Measurements from ENCODE around the gene ZFAND3. TPM values are rescaled to one million over a fixed set of nuclear protein-coding genes. Genes with fewer than 3 reads are reported as not detected.

Gene ZFAND3
- total and polyA plus RNA-seq, 2 experiments from 2014 or later, result 16.9 to 28.2 TPM

DNA sequence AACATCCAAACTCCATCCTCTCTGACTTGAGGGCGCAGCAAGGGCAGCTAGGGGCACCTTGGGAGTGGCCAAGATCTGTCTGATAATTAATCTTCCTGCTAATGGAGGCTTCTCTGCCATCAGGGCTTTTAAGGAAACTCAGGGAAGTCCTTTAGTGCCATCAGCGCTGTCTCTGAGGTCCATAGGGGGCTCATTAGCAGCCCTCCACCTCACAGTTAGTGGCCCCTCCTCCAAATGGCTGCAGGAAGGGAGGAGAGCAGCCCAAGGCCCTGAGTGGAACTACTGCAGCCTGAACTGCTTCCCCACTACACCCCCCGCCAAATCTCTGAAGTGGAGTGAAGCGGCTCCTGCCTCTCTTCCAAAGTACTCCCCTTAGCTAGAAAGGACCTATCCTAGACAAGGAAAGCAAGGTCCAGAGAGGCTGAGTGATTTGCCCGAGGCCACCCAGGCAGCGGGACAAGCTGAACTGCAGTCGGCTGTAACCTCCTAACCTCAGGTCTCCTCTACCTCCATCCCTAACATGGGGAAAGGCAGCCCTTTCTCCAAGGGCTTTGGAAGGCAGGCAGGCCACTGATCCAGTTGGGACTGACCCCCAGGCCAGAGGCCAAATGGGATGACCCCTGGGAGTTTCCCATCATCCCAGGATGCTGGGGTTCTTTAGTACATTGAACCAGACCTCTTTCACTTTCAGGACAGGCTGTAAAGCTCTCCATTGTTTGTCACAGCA is 39.5 kb upstream of the ZFAND3 start:
- Histone ChIP-seq H4K20me1 (replicated peaks; ENCODE audit: insufficient read depth) (no peaks in the 10 kb centered on the region), H3F3A (replicated peaks; ENCODE audit: low read depth) (0 out of 2 replicates have a peak, but pooled peaks cover 7% of the 10 kb centered on the region), H3K9me2 (ENCODE audit: insufficient read depth) (no peaks in the 10 kb centered on the region), H3K4me2 (peak overlapping the region; percentile 64), H3K4me1 (ENCODE audit: insufficient read depth) (peaks cover 60% of the 10 kb centered on the region), H3K27ac (ENCODE audit: low read depth) (no peak overlapping the region), H3K27me3 (ENCODE audit: insufficient read depth) (peaks cover 51% of the 10 kb centered on the region), H3K79me2 (replicated peaks; ENCODE audit: insufficient read depth) (no peaks in the 10 kb centered on the region), H3K4me3 (no peak overlapping the region), H2AFZ (peak overlapping the region; percentile 76; the same call in 1 of the 2 replicates), H3K36me3 (ENCODE audit: insufficient read depth) (no peaks in the 10 kb centered on the region)
- TF ChIP-seq CREB1 (CRISPR knock-in tag; IDR thresholded peaks at IDR 0.05; ENCODE audit: low read depth), result no peak
- TF ChIP-seq EZH2 (IDR thresholded peaks at IDR 0.05; ENCODE audit: low read depth, unreplicated experiment), result no peak
- TF ChIP-seq ZNF114 (CRISPR knock-in tag; IDR thresholded peaks at IDR 0.05), result no peak
- TF ChIP-seq CTCF (conservative IDR thresholded peaks at IDR 0.05; ENCODE audit: low read depth in 2 of 2), result no peak
- TF ChIP-seq ZNF462 (CRISPR knock-in tag; IDR thresholded peaks at IDR 0.05), result no peak
- TF ChIP-seq JUNB (IDR thresholded peaks at IDR 0.05; ENCODE audit: unreplicated experiment), result no peak
- TF ChIP-seq, protein P1, sequence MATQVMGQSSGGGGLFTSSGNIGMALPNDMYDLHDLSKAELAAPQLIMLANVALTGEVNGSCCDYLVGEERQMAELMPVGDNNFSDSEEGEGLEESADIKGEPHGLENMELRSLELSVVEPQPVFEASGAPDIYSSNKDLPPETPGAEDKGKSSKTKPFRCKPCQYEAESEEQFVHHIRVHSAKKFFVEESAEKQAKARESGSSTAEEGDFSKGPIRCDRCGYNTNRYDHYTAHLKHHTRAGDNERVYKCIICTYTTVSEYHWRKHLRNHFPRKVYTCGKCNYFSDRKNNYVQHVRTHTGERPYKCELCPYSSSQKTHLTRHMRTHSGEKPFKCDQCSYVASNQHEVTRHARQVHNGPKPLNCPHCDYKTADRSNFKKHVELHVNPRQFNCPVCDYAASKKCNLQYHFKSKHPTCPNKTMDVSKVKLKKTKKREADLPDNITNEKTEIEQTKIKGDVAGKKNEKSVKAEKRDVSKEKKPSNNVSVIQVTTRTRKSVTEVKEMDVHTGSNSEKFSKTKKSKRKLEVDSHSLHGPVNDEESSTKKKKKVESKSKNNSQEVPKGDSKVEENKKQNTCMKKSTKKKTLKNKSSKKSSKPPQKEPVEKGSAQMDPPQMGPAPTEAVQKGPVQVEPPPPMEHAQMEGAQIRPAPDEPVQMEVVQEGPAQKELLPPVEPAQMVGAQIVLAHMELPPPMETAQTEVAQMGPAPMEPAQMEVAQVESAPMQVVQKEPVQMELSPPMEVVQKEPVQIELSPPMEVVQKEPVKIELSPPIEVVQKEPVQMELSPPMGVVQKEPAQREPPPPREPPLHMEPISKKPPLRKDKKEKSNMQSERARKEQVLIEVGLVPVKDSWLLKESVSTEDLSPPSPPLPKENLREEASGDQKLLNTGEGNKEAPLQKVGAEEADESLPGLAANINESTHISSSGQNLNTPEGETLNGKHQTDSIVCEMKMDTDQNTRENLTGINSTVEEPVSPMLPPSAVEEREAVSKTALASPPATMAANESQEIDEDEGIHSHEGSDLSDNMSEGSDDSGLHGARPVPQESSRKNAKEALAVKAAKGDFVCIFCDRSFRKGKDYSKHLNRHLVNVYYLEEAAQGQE (IDR thresholded peaks at IDR 0.05; ENCODE audit: unreplicated experiment), result no peak
- TF ChIP-seq NANOG (IDR thresholded peaks at IDR 0.05; ENCODE audit: borderline replicate concordance), result no peak
- TF ChIP-seq STAT1 (IDR thresholded peaks at IDR 0.05; ENCODE audit: unreplicated experiment), result no peak
- TF ChIP-seq EZH2phosphoT487 (IDR thresholded peaks at IDR 0.05; ENCODE audit: unreplicated experiment), result no peak
- TF ChIP-seq, protein P2, sequence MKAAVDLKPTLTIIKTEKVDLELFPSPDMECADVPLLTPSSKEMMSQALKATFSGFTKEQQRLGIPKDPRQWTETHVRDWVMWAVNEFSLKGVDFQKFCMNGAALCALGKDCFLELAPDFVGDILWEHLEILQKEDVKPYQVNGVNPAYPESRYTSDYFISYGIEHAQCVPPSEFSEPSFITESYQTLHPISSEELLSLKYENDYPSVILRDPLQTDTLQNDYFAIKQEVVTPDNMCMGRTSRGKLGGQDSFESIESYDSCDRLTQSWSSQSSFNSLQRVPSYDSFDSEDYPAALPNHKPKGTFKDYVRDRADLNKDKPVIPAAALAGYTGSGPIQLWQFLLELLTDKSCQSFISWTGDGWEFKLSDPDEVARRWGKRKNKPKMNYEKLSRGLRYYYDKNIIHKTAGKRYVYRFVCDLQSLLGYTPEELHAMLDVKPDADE (IDR thresholded peaks at IDR 0.05), result no peak
- no peak for ATAC-seq
- Mint-ChIP-seq H3K4me3 (no peak overlapping the region), H3K27me3 (ENCODE audit: insufficient read depth, low read depth, poor library complexity) (peaks cover 57% of the 10 kb centered on the region), H3K4me1 (peaks cover 63% of the 10 kb centered on the region), H3K27ac (no peak overlapping the region), H3K9me3 (no peaks in the 10 kb centered on the region; the same call in 2 of the 3 replicates), H3K36me3 (ENCODE audit: low read depth) (no peaks in the 10 kb centered on the region)
- DNase-seq (ENCODE audit: low spot score), result peak; percentile 7

Measured in GM23338 (cell line).